ENCODE measurements around the gene GATA5.

GATA5 gene

DNA sequence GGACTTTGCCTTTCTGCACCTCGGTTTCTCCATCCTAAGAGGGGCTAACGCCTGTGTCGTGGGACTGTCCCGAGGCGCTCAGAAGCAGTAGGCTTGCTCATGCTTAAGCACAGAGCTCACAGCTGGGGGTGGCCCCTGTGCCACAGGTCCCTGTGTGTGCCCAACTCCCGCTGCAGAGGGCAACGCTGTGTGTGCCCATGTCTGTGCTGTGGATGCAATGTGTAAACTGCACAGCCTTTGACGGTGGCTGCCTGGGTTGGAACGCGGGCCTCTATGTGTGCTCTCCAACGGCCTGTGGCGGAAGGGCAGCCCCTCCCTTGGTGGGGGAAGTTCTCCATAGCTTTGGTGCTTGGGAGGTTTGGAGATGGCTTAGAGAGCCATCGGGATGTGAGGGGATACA lies 10.7 kb upstream of the GATA5 start:
- no peak for DNase-seq

DNA sequence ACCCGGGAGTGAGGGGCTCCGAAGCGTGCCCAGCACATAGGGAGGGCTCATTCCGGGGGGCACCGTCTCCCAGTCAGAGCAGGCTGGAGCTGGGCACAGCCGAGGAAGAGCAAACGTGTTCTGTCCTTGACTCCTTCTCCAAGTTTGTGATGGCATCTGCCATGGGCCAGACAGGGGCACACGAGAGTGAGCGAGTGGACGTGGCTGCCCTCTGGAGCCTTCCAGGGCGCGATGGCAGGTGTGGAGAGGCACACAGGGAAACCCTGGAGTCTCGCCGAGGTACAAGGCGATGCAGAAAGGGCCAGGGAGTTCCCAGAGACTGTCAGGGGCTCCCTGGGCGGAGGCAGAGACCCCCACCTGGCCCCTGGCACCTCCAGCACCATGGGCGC lies 9.9 kb upstream of the GATA5 start:
- no peak for DNase-seq

DNA sequence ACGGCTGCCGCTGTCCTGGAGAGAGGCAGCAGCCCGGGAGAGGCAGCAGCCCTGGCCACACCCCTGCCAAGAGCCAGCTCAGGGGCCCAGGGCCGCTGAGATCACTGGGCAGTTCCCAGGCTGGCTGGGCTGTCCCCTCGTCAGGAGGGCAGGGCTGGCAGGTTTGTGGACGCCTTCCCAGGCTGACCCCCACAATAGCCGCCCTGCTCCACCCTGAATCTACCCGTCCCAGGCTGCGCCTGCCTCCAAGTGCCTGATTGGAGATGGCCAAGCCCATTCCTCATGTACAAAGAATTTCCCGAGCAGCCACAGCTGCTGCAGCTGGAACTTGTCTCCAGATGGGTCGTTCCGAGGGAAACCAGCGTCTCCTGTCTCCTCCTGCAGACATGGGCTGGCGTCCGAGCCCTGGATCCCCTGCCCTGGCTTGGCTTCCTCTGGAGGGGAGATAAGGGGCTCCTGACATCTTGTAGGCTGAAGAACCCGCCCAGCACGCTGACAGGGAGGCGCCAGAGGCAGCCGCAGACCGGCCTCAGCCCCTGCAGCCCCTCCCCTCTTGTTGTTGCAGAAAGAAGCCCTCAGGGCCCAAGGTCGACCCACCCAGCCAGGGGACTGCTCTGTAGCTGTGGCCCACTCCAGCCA lies 9.4 kb upstream of the GATA5 start:
- DNase-seq = no peak

DNA sequence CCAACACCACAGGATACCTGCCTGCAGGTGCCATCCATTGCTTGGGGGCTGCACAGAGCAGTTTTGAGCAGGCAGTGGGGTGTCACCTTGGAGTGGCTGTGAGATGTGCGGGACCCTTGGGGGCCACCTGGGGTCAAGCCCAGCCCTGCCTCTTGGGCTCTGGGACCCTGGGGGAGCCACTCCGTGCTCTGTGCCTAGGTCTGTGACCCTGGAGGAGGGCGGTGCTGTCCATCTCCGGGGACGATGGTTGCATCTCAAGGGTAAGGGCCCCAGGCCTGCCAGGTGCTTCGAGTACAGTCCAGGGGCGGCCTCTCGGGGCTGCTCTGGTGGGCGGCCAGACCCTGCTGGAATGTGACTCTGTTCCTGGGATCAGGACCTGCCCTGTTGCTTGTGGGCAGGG lies 8.7 kb upstream of the GATA5 start:
- DNase-seq = no peak

DNA sequence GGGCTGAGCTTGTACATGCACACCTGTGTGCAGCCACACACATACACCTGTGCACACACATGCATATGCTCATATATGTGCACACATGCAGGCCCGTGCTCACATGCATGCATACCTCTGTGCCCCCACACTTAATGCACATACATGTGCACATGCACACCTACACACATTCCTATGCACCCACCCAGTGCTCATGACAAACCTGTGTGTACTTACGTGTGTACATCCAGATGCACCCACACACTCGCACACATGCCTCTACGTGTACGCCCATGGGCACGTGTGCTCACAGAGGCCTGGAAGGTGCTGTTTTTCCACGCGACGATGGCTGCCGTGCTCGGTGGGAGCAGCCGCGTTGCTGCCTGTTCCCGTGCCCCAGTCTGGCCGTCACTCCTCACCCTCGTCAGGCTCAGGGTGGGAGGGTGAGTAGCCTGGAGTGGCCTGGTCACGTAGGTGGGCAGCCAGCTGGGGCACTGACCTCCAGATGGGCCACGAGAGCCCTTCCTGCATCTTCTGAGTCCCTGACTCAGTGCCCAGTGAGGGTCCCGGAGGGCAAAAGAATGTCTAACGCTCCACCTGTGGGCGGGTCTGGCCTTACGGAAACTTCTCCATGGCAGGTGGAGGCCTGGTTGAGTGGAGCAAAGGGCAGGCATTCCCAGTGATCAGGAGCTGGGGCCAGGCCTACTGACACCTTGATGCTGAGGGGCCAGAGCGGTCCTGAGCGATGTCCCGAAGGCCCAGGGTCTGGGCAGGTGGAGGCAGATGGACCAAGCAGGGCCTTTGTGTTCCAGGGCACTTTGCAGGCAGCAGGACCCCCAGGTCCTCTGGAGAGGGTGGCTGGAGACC lies 8.0 kb upstream of the GATA5 start:
- DNase-seq = no peak

DNA sequence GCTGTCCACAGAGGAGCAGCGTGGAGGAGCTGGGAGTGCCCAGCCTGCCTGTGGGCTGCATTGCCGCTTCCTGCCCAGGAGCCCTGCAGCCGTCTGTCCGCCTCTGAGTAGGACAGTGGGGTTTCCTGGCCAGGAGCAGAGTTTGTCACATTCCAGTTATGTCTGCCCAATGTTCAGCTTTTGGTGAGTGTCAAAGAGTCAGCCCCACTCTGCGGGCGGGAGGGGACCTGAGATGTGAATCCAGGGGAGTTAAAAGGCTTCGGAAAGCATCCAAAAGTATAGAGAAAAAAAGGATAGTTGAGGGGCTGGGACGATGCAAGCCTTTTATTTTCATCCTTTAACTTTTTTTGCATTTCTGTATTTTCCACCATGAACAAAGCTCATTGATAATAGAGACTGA lies 7.2 kb upstream of the GATA5 start:
- no peak for DNase-seq

DNA sequence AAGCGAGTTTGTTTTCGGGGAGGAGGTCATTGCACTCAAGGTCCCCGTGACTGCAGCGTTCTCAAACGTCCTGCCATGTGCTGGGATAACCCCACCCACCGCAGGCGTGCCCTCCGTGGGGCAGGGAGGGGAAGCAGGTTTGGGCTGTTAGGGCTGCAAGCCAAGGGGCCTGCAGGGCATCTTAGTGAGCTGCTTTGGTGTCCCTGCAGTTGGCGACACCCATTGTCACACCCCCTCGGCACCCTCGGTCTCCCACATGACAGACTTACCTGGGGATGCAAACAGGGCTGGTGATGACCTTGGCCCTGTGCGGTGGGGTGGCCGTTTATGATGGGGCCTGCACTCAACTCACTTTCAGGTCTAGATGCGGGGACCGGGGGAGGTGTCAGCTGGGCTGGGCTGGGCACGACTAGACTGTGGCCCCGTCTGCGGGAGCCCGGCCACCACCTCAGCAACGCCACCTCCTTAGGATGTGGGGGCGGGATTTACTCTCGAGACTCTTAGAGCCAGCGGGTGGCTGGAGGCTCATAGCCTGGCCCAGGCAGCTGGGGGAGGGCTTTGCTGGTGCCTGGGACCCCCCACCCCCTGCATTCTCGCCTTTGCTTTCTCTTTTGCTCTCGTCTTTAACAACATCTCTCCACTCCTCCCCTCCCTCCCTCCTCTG lies 6.5 kb upstream of the GATA5 start:
- DNase-seq = no peak

DNA sequence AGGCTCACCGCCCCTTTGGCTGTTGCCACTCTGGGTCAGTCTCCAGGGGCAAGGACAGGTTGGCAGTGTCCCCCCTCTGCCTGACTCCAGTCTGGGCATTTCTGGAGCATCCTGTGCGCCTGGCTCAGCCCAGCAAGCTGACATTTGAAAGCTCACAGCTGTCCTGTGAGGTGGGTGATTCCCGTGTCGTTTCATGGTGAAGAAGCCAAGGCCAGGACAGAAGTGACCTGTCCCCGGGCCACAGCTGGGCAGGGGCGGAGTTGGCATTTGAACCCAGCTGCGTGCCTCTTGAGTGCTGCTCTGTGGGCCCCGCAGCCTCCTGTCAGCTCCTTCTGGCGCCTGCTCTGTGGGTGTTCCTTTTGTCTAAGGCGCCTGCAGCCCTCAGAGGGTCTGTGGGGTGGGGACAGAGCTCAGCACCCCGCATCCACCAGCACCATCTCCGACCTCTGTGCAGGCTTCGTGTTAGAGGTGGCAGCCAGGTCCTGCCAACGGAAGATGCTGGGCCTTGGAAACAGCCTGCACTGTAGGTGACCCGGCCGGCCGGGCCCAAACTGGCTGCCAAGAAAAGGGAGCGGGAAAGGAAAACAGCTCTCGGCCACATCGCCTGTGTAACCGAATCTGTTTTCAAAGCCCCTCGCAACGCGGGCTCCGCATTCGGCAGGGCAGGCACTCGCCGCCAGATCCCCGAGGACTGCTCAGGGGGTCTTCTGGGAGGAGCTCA lies 5.8 kb upstream of the GATA5 start:
- DNase-seq = no peak

DNA sequence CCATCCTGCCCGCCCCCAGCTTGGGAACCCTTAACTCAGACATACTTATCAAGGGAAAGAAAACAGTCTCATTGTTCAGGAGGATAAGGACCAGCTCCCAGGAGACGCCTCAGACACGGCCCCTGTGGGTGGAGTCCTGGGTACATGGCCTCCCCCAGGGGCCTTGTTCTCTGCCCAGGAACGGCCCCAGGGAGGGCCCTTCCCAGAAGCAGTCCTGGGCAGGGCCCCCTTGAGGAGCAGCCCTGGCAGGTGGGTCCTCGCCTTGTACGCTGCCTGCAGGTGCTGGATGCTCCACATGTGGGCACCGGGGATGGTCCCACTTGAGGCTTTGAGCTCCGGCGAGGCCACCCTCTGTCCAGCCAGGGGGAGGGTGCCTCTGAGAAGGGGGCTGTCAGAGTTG lies 4.5 kb upstream of the GATA5 start:
- DNase-seq = no peak

DNA sequence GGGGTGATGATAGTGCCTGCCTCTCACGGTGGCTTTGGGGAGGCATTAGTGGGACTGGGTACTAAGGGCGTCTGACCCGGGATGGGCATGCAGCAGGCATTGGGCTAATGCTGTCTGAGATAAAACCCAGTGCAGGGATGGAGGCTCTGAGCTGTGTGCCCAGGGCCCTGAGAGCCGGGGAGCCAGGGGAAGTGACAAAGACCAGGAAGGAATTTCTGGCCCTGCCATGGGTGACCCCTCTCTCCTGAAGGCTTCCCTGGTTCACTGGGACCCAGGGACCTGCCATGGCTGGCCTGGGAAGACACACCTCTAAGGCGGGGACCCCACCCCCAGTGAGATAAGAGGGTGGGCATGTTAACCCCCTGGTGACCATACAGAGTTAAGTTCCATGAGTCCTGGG lies 3.9 kb upstream of the GATA5 start:
- DNase-seq = no peak

DNA sequence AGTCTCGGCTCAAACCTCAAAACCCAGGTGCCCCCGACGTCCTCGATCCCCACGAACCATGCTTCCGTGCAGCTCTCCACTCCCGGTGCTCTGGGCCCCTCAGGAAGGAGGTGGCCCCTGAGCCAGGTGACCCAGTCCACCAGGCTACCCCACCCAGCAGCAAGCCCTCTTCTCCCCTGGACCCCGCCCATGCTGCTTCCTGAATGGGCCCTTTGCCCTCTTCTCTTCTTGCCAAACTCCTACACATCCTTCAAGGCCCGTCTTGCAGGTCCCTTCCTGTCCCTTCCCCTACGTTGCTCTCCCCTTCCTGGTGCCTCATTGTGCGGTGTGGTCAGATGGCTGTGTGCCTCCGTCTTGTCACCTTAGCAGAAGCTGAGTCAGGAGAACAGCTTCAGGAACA lies 3.4 kb upstream of the GATA5 start:
- no peak for DNase-seq

DNA sequence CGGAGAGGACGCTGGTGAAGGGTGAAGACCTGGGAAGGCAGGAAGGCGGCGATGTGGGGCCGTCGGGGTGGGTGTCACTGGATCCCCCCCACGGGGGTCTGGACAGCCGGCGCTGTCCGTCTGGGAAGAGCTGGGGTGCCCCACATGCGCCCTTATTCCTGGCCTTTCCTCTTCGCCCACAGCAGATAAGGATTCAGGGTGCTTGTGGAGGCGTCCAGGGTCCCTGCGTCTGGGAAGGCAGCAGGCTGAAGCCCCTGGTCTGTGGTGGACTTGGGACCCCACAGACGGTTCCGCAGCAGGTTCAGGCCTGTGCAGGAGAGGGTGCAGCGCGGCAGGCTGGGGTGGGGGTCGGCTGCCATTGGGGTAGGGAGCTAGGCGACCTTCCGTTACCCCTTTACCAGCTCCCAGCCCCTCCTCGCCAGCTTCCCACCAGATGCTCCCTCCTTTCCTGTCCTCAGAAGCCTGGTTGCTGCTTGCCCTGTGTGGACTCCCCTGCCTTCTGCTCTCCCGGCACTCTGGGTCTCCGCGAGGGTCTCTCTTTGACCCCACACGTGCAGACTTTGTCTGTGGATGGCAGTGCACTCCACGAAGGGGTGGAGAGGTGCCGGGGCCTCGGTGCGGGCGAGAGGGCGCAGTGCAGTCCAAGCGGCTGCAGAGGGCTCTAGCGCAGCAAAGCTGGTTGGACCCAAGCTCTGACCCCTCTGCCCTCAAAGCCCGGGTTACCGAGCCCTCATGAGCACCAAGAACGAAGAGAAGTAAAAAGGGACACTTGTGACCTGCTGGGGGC lies 2.1 kb upstream of the GATA5 start:
- no peak for DNase-seq

DNA sequence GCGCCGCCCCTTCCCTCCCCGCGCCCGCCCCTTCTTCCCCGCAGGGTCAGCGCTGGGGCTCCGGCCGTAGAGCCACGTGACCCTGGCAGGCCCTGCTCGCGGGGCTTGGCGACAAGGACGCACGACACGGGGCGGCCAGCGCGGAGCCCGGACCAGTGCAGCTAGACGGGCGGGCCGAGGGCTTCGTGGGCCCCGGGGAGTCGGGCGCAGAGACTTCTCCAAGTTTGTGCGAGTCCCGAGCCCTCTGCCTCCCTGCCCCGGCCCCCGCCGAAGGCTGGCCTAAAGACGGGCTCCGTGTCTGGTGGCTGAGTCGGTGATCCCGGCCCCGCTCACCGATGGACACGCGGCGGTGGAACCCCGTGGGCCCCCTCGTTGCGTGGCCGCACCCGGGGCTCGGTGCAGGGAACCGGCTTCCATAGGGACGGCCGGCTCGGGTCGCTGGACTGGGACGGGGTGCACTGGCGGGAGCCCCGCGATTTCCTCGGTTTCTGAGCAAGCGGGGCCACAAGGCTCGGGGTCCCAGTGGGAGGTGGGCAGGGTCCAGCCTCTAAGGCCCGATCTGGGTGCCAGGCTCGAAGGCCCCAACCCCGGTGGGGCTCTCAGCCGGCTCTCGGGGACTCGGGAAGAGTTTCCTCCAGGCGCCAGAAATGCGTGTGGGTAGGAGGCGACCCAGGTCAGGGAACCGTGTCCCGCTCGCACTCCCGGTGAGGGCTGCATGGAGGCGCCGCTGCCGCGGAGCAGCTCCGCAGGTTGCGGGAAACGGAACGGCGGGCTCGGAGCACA lies 452 bp upstream of the GATA5 start:
- DNase-seq = no peak

DNA sequence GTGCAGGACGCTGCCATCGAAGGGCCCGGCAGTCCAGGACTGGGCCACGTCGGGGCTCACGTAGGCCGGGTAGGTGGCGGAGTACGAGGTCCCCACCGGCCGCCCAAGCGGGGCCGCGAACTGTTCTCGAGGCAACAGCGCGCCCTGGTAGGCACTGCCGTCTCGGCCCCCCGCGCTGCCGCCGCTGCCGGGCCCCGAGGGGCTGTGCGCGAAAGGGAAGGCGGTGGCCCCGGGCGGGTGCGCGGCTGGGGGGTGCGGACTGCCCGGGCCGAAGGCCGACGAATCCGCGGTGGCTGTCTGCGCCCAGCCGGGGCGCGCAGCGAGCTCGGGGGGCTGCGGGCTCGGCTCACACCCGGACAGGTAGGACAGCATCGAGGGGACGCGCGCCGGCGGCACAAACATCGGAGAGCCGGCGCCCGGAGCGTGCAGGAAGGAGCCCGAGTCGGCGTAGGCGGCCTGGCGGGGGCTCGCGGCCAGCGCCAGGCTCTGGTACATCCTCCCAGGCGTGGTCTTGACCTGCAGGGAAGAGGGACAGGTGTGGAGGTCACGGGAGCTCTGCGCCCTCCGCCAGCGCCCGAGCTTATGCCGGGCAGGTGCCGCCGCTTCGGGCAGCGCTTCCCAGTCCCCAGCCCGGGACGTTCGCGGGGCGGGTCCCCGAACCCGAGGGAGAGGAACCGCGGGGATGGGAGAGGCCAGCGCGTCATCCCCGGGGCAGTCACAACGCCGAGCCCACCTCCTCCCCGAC lies 596 bp downstream of the GATA5 start:
- no peak for DNase-seq

DNA sequence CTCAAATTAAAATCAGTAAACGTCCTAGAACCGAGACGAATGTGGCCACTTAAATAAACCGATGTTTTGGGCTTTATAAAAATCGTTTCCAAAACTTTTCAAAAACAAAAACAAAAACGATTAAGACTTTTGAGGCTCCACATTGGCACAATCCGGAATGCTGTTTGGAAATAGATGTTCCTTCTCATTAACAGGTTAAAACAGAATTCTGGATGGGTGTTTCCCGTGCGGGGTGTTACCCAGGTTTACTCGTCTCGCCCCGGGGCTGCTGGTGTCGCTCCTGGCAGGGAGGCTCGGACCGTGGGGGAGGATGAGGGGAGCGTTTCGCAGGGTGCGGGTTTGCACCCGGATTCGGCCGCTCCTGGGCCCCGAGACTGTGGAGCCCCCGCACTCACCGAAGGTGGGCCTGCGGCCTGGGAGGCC lies 1.2 kb downstream of the GATA5 start:
- no peak for DNase-seq

DNA sequence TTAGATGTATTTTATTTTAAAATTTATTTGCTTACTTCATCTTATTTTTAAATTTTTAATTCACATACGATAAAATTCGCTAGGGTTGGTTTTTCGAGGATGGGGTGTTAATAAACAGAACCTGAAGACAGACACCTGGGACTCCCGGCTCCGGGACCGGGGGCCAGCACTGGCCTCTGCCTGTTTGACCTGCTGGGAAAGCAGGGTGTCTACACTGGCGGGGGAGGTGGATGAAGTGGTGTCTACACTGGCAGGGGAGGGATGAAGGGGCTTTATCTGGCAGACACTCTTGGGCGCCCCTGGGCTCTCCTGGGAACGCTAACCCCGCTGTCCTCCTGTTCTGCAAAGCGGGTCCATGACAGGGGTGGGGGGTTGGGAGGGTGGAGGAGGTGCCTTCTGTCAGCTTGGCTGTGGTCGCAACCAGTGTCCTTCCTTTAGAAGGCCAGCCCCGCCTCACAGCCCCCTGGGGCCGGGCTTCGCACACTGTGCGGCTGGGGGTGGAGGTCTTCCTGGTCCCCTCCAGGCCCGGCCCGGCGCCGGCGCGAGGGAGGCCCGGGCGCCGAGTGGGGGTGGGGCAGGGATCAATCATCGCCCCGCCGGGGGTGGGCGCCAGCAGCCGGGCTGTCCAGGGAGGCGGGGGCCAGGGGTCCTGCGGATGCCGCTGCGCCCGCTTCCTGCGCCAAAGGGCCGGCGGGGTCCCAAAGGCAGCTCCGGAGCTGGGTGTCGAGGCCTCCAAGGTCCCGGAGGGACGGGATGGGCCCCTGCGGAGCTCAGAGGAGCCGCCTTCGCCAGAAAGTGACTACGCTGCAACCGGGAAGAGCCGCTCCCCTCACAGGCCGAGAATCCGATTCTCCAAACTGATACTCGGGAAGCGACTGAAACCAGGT lies 1.8 kb downstream of the GATA5 start:
- DNase-seq = no peak

DNA sequence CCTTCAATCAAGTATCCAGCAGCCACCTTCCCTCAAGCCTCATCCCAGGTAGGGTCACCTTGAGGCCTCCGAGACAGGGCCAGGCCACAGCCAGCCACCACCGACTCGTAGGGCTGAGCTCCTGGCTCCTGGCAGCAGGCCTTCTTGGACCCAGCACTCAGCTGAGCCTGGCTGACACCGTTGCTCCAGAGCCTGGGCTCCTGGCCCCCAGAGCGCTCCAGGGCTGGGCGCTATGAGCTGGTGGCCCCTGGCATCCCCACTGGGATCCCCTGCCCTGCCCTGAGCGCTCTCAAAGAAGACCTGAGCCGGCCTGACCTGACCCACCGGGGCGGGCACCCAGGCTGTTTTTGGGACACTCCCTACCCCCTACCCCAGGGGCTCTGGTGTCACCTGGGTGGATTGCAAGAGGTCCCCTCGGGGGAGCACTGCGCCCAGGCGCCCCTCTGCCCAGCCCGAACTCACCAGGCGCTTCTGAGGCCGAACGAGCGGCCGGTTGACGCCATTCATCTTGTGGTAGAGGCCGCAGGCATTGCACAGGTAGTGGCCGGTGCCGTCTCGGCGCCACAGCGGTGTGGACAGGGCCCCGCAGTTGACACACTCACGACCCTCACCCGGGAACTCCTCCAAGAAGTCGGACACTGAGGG lies 2.7 kb downstream of the GATA5 start:
- no peak for DNase-seq

DNA sequence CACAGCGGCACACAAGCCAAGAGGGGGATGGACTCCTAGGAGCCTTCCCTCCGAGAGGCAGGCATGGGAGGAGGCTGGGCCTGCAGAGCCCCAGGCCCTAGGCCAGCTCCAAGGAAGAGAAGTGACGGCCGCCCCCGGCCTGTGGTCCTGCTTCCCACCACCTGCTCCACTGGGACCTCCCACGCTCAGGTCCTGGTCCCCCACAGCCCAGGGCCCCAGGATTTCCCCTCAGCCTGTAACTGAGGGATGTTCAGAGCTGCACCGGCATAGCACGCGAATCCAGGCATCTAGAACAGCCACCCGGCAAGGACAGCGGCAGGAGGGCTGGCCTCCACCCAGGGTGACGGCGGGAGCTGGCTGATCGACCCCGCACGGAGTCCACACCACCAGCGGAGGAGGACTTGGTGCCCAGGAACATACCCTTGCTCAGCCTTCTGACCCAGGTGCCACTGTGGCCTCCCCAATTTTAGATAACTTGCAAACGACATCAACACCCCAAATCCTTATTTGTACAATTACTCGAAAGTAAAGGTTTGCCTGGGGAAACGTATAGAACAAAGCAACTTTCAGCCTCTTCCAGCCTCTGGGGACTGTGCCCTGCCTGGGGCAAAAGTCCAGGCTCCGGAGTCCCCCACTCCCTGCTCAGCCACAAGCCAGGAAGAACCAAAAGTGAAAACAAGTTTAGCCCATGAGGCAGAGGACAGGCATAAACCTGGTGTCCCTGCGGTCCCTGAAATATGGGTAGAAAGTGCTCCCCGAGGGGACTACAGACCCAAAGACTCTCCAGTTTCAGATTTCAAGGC lies 3.5 kb downstream of the GATA5 start:
- DNase-seq = no peak

DNA sequence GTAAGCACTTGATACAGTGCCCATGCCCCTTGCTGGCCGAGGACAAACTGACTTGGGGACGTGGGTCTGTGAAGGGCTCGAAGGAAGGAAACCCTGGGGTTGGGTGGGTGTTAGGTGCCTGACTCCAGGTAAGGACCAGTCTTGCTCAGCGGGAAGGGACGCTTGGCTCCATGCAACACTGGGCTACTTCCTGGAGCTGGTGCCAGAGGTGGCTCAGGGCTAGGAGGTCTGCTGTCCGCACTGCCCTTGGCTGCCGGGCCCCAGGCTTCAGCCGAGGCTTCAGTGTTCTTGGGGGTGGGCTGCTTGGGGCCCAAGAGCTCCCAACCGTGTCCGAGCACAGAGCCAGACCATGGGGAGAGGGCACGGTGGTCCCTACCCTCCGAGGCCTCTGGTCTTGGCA lies 5.3 kb downstream of the GATA5 start:
- no peak for DNase-seq

All from activated gamma-delta T cell treated with Interleukin-2 at 50 U/mL for 16 hours (primary cell).